Measurements from ENCODE around the gene ARHGEF7.
A peak's percentile ranks its signal among the peaks of the same experiment; 100 is the strongest.

The ARHGEF7 gene

DNA sequence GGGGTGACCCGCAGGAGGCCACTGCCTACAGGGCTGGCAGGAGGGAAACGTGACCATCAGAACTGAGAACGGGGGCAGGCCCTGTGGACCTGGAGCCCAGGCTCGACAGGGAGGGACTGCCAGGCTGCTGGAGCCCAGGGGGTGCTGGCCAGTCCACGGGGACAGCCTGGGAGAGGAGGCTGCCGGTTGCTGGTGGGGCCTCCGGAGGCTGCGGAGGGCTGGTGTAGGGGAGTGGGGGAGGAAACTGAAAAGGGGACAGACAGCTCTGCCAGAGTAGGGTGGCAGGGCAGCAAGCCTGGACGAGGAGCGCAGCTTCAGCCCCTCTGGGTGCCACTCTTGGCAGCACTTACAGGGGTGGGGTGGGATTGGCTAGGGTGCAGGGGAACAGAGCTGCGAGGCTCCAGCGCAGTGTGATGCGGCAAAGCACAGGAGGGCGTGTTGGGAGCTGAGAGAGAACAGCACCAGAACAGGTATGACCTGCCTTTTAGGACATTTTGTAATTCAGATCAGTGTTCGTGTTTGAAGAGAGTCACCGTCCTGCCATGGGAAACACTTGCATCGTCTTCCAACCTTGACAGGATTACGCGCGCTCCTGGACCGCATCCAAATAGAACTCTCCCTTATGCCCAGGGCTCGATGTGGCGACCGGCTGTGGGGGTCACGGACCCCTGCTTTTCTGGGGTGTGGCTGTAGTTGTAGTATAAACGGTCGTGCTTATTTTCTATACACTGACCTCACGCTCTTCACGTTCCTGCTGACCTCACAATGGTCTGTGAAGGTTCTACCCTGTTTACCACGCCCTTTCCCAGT lies 19.9 kb upstream of the ARHGEF7 start:
- no peak overlapping the region for H3K4me3 ChIP-seq (ENCODE audit: low read length)
- no peaks in the 10 kb centered on the region for H3K79me2 ChIP-seq (ENCODE audit: control insufficient read depth, insufficient read depth, low read length)
- H3K23ac ChIP-seq (ENCODE audit: low read length) = no peak overlapping the region
- H4K5ac ChIP-seq (ENCODE audit: low read length) = no peak overlapping the region
- no peak overlapping the region for H3K9ac ChIP-seq (ENCODE audit: low read length)
- no CpG with 5 or more reads among the region's 30 CpGs for WGBS (ENCODE audit: extremely low coverage, insufficient coverage, low lambda C conversion rate)
- H3K4me1 ChIP-seq (ENCODE audit: control insufficient read depth, low read depth, low read length) = no peaks in the 10 kb centered on the region
- H2AK5ac ChIP-seq (ENCODE audit: low read length) = no peak overlapping the region
- no peak overlapping the region for H3K4ac ChIP-seq (ENCODE audit: low read depth, low read length)
- DNase-seq = no peak
- no peak overlapping the region for H3K27ac ChIP-seq (ENCODE audit: low read depth, low read length)
- no peaks in the 10 kb centered on the region for H3K79me1 ChIP-seq (ENCODE audit: low read length)
- H3K18ac ChIP-seq (ENCODE audit: low read length) = no peak overlapping the region
- no peak overlapping the region for H3K4me2 ChIP-seq (ENCODE audit: low read length)
- no peak overlapping the region for H2BK5ac ChIP-seq (ENCODE audit: low read length)
- H4K8ac ChIP-seq (ENCODE audit: low read depth, low read length) = no peak overlapping the region
- H2BK120ac ChIP-seq (ENCODE audit: low read depth, low read length) = no peak overlapping the region
- no peaks in the 10 kb centered on the region for H3K27me3 ChIP-seq (ENCODE audit: insufficient read depth, low read length, poor library complexity)
- no peak overlapping the region for H3K56ac ChIP-seq (ENCODE audit: low read length)
- H3K36me3 ChIP-seq (ENCODE audit: control insufficient read depth, insufficient read depth, low read length) = no peaks in the 10 kb centered on the region
- H2BK15ac ChIP-seq (replicated peaks; ENCODE audit: low read depth) = no peak overlapping the region

GRCh38 chr13:111095911-111096501 lies 19.1 kb upstream of the ARHGEF7 start:
- Histone ChIP-seq H3K56ac (ENCODE audit: low read length) (no peak overlapping the region), H3K27me3 (ENCODE audit: insufficient read depth, low read length, poor library complexity) (no peaks in the 10 kb centered on the region), H3K18ac (ENCODE audit: low read length) (no peak overlapping the region), H3K4me1 (ENCODE audit: control insufficient read depth, low read depth, low read length) (no peaks in the 10 kb centered on the region), H3K9ac (ENCODE audit: low read length) (no peak overlapping the region), H3K79me2 (ENCODE audit: control insufficient read depth, insufficient read depth, low read length) (no peaks in the 10 kb centered on the region), H3K27ac (ENCODE audit: low read depth, low read length) (no peak overlapping the region), H3K79me1 (ENCODE audit: low read length) (no peaks in the 10 kb centered on the region), H3K4ac (ENCODE audit: low read depth, low read length) (no peak overlapping the region), H3K4me2 (ENCODE audit: low read length) (no peak overlapping the region), H2AK5ac (ENCODE audit: low read length) (no peak overlapping the region), H2BK15ac (replicated peaks; ENCODE audit: low read depth) (no peak overlapping the region), H3K36me3 (ENCODE audit: control insufficient read depth, insufficient read depth, low read length) (no peaks in the 10 kb centered on the region), H4K5ac (ENCODE audit: low read length) (no peak overlapping the region), H2BK120ac (ENCODE audit: low read depth, low read length) (no peak overlapping the region), H3K4me3 (ENCODE audit: low read length) (no peak overlapping the region), H2BK5ac (ENCODE audit: low read length) (no peak overlapping the region), H3K23ac (ENCODE audit: low read length) (no peak overlapping the region), H4K8ac (ENCODE audit: low read depth, low read length) (no peak overlapping the region)
- WGBS (ENCODE audit: extremely low coverage, insufficient coverage, low lambda C conversion rate) = no CpG with 5 or more reads among the region's 9 CpGs
- no peak for DNase-seq

- H2BK15ac ChIP-seq (replicated peaks; ENCODE audit: low read depth) = no peak overlapping the region
- peak; percentile 23 for DNase-seq
- H4K5ac ChIP-seq (ENCODE audit: low read length) = no peak overlapping the region
- no peak overlapping the region for H3K4ac ChIP-seq (ENCODE audit: low read depth, low read length)
- H2BK120ac ChIP-seq (ENCODE audit: low read depth, low read length) = no peak overlapping the region
- no peaks in the 10 kb centered on the region for H3K27me3 ChIP-seq (ENCODE audit: insufficient read depth, low read length, poor library complexity)
- no peak overlapping the region for H2BK5ac ChIP-seq (ENCODE audit: low read length)
- WGBS (ENCODE audit: extremely low coverage, insufficient coverage, low lambda C conversion rate) = no CpG with 5 or more reads among the region's 1 CpG
- H3K4me2 ChIP-seq (ENCODE audit: low read length) = no peak overlapping the region
- H3K79me1 ChIP-seq (ENCODE audit: low read length) = no peaks in the 10 kb centered on the region
- H3K36me3 ChIP-seq (ENCODE audit: control insufficient read depth, insufficient read depth, low read length) = no peaks in the 10 kb centered on the region
- no peak overlapping the region for H2AK5ac ChIP-seq (ENCODE audit: low read length)
- H3K23ac ChIP-seq (ENCODE audit: low read length) = no peak overlapping the region
- no peak overlapping the region for H3K27ac ChIP-seq (ENCODE audit: low read depth, low read length)
- no peak overlapping the region for H3K56ac ChIP-seq (ENCODE audit: low read length)
- H3K4me1 ChIP-seq (ENCODE audit: control insufficient read depth, low read depth, low read length) = no peaks in the 10 kb centered on the region
- H3K9ac ChIP-seq (ENCODE audit: low read length) = no peak overlapping the region
- no peaks in the 10 kb centered on the region for H3K79me2 ChIP-seq (ENCODE audit: control insufficient read depth, insufficient read depth, low read length)
- H3K18ac ChIP-seq (ENCODE audit: low read length) = no peak overlapping the region
- no peak overlapping the region for H3K4me3 ChIP-seq (ENCODE audit: low read length)
- H4K8ac ChIP-seq (ENCODE audit: low read depth, low read length) = no peak overlapping the region
Measured at GRCh38 chr13:111099290-111099689, 15.8 kb upstream of the ARHGEF7 start.

DNA sequence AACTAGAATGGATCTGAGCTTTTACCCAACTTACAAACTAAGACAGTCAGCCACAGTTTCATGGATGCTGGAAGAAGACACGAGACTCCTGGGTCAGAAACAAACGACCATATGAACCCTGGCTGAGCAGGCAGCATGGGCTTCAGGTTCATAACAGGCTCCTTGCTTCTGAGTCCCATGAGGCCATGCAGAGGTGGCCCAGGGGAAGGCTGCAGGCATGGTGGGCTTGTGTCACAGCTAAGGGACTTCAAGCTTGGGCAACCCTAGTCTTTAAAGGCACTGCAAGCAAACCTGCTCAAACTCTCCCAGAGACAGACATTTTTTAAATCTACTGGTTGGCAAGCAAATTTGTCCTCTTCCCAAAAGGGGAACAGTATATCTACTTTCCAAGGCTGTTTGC lies 5.1 kb upstream of the ARHGEF7 start:
- Histone ChIP-seq H2BK15ac (replicated peaks; ENCODE audit: low read depth) (no peak overlapping the region), H3K27me3 (ENCODE audit: insufficient read depth, low read length, poor library complexity) (peaks cover 17% of the 10 kb centered on the region), H2BK5ac (ENCODE audit: low read length) (no peak overlapping the region), H3K4ac (ENCODE audit: low read depth, low read length) (no peak overlapping the region), H3K36me3 (ENCODE audit: control insufficient read depth, insufficient read depth, low read length) (no peaks in the 10 kb centered on the region), H4K5ac (ENCODE audit: low read length) (no peak overlapping the region), H3K9ac (ENCODE audit: low read length) (no peak overlapping the region), H3K79me1 (ENCODE audit: low read length) (no peaks in the 10 kb centered on the region), H3K4me2 (ENCODE audit: low read length) (no peak overlapping the region), H3K27ac (ENCODE audit: low read depth, low read length) (no peak overlapping the region), H3K18ac (ENCODE audit: low read length) (no peak overlapping the region), H3K4me1 (ENCODE audit: control insufficient read depth, low read depth, low read length) (no peaks in the 10 kb centered on the region), H2BK120ac (ENCODE audit: low read depth, low read length) (no peak overlapping the region), H2AK5ac (ENCODE audit: low read length) (no peak overlapping the region), H3K79me2 (ENCODE audit: control insufficient read depth, insufficient read depth, low read length) (no peaks in the 10 kb centered on the region), H3K4me3 (ENCODE audit: low read length) (no peak overlapping the region), H3K56ac (ENCODE audit: low read length) (no peak overlapping the region), H4K8ac (ENCODE audit: low read depth, low read length) (no peak overlapping the region), H3K23ac (ENCODE audit: low read length) (no peak overlapping the region)
- no peak for DNase-seq
- no CpG with 5 or more reads among the region's 2 CpGs for WGBS (ENCODE audit: extremely low coverage, insufficient coverage, low lambda C conversion rate)

DNA sequence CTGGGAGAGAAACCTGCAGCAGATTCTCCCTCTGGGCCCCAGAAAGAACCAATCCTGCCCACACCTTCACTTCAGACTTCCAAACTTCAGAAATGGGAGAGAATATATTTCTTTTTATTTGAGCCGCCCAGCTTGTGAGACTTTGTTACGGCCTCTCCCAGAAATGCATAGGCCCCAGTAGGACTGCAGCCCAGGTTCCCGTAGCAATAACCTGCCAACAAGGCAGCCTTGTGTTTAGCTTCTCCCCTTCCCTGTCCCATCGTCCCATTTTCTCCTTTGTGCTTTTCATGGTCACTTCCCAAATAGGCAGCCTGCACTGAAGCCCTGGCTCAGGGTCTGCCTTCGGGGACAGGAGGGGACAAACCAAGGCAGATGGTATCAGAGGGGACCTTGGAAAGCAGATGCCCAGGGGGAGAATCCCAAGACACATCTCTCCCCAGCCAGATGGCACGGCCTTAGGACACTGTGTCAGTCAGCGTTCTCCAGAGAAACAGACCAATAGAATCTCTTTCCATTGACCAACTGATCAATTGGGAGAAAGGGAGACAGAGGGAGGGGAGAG lies 3.7 kb upstream of the ARHGEF7 start:
- Histone ChIP-seq H3K27ac (ENCODE audit: low read depth, low read length) (no peak overlapping the region), H3K4me2 (ENCODE audit: low read length) (no peak overlapping the region), H3K4ac (ENCODE audit: low read depth, low read length) (no peak overlapping the region), H3K18ac (ENCODE audit: low read length) (no peak overlapping the region), H3K36me3 (ENCODE audit: control insufficient read depth, insufficient read depth, low read length) (no peaks in the 10 kb centered on the region), H4K8ac (ENCODE audit: low read depth, low read length) (no peak overlapping the region), H2BK120ac (ENCODE audit: low read depth, low read length) (no peak overlapping the region), H3K9ac (ENCODE audit: low read length) (no peak overlapping the region), H2BK15ac (replicated peaks; ENCODE audit: low read depth) (no peak overlapping the region), H3K27me3 (ENCODE audit: insufficient read depth, low read length, poor library complexity) (peaks cover 19% of the 10 kb centered on the region), H4K5ac (ENCODE audit: low read length) (no peak overlapping the region), H3K79me2 (ENCODE audit: control insufficient read depth, insufficient read depth, low read length) (no peaks in the 10 kb centered on the region), H3K79me1 (ENCODE audit: low read length) (no peaks in the 10 kb centered on the region), H3K56ac (ENCODE audit: low read length) (no peak overlapping the region), H2AK5ac (ENCODE audit: low read length) (no peak overlapping the region), H3K4me1 (ENCODE audit: control insufficient read depth, low read depth, low read length) (no peaks in the 10 kb centered on the region), H3K23ac (ENCODE audit: low read length) (no peak overlapping the region), H3K4me3 (ENCODE audit: low read length) (no peak overlapping the region), H2BK5ac (ENCODE audit: low read length) (no peak overlapping the region)
- no CpG with 5 or more reads among the region's 7 CpGs for WGBS (ENCODE audit: extremely low coverage, insufficient coverage, low lambda C conversion rate)
- no peak for DNase-seq

All from mesendoderm (in vitro differentiated cells).